Astrocyte (in vitro differentiated cells and primary cell): Measurements from ENCODE around the gene SSU72.

Experiments used
- EZH2 ChIP-seq: IDR thresholded peaks from 2 replicates; pipeline ENCODE4 v1.6.1; 2012; ENCODE audit warnings: mild to moderate bottlenecking, low read length, inconsistent platforms; ENCODE audit not compliant: insufficient read depth
- TF ChIP-seq, protein P1 (sequence below): IDR thresholded peaks from 2 replicates; pipeline ENCODE4 v1.5.1; 2011; ENCODE audit warnings: low read depth, mild to moderate bottlenecking, inconsistent platforms, low read length, moderate library complexity; ENCODE audit not compliant: insufficient read depth

DNA sequence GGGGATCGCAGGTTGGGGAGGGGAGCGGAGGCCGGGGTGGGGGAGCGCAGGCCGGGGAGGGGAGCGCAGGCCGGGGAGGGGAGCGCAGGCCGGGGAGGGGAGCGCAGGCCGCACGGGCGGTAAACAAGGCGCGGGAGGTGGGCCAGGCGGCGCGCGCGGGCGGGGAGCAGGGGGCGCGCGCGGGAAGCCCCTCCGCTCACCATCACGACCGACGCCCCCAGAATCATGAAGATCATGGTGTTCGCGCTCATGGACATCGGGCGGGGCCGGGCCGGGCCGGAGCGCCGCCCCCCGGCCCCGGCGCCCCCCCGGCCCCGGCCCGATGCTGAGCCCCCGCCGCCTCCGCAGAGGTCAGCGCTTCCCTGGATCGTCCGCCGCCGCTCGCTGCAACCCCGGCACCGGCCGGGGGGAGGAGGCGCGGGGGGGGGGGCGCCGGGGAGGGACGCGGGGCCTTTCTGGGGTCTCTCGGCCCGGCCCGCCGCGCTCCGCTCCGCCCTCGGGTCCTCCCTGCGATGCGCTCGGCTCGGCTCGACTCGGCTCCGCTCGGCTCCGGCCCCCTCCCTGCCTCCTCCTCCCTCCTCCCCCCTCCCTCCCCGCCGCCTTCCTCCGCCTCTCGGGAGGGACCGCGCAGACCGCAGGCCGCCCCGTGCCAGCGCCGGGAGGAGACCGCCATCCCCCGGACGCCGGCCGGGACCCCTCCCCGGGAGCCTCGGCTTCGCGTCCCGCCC is 34.4 kb downstream of the SSU72 start, which contains the start of gene TMEM240:
- TF ChIP-seq, protein P1, sequence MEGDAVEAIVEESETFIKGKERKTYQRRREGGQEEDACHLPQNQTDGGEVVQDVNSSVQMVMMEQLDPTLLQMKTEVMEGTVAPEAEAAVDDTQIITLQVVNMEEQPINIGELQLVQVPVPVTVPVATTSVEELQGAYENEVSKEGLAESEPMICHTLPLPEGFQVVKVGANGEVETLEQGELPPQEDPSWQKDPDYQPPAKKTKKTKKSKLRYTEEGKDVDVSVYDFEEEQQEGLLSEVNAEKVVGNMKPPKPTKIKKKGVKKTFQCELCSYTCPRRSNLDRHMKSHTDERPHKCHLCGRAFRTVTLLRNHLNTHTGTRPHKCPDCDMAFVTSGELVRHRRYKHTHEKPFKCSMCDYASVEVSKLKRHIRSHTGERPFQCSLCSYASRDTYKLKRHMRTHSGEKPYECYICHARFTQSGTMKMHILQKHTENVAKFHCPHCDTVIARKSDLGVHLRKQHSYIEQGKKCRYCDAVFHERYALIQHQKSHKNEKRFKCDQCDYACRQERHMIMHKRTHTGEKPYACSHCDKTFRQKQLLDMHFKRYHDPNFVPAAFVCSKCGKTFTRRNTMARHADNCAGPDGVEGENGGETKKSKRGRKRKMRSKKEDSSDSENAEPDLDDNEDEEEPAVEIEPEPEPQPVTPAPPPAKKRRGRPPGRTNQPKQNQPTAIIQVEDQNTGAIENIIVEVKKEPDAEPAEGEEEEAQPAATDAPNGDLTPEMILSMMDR = no peak
- TF ChIP-seq EZH2 = no peak
